ENCODE data around the gene TFRC.
"Not testable (repeated sequence)": the region's sequence is repeated elsewhere in the genome, so short reads cannot be mapped to it uniquely, and the experiment has no call there.

The TFRC gene

GRCh38 chr3:196048922-196049598 is 32.8 kb downstream of the TFRC start:
- DNase-seq (ENCODE audit: low read depth) = no peak

- DNase-seq (ENCODE audit: low read depth) = no peak
Measured at GRCh38 chr3:196047391-196048030, 34.4 kb downstream of the TFRC start.

DNA sequence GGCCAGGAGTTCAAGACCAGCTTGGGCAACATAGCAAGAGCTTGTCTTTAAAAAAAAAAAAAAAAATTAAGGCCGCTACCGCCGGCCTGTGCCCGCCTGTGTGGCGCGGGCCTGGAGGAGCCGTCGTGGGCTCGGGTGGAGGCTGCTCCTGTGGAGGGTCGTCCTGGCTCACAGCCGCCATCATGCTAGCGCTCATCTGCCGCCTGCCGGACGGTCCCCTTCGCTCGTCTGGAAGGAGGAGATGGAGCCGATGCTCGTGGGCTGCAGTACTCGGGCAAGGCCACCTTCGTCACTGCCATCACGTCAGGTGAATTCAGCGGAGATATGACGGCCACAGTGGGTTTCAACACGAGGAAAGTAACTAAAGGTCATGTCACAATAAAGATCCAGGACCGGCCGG is 37.4 kb downstream of the TFRC start:
- no peak for DNase-seq (ENCODE audit: low read depth)

- DNase-seq (ENCODE audit: low read depth) = no peak
Measured at GRCh38 chr3:196042673-196043072, 39.2 kb downstream of the TFRC start.

DNA sequence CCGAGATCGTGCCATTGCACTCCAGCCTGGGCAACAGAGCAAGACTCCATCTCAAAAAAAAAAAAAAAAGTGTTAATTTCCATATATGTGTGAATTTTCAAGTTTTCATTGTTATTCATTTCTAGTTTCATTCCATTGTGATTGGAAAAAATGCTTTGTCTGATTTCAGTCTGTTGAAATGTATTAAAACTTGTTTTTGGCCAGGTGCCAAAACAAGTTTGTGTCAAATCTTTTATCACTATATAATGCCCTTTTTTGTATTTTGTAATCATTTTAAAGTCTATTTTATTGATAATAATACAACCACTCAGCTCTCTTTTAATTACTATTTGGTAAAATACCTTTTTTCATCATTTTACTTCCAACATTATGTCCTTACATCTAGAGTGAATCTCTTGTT is 42.5 kb downstream of the TFRC start:
- DNase-seq (ENCODE audit: low read depth) = no peak

DNA sequence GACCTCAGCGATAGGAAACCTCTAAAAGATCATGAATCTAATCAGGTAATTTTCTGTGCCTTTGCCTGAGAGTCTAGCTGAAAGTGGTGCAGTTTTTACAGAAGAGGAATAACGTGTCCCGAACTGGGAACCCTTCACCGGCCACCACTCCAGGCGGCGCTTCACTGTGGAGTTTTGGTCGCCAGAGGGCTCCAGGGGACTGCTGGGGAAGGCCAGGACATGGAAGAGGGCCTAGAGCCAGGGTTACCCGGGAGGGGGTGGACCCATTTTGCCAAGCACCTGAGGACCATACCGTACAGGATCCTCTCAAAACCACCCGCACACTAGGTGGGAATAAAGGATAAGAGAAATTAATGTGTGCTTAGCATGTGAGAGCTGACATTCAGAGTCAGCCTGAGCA is 55.8 kb downstream of the TFRC start:
- not testable (repeated sequence) for DNase-seq (ENCODE audit: low read depth)

GRCh38 chr3:196024968-196025367 is 56.9 kb downstream of the TFRC start:
- DNase-seq (ENCODE audit: low read depth) = no peak

- DNase-seq (ENCODE audit: low read depth) = no peak
Measured at GRCh38 chr3:196023947-196024346, 57.9 kb downstream of the TFRC start.

DNA sequence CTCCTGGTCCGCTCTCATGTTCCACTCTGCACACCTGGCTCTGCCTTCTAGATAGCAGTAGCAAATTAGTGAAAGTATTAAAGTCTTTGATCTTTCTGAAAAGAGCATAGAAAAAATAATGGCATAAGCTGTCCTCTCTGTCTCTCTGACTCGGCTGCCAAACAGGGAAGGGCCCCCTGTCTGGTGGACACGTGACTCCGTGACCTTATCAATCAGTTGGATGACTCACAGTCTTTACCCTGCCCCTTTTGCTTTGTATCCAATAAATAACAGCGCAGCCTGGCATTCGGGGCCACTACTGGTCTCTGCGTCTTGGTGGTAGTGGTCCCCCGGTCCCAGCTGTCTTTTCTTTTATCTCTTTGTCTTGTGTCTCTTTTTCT is 59.4 kb downstream of the TFRC start:
- not testable (repeated sequence) for DNase-seq (ENCODE audit: low read depth)

- no peak for DNase-seq (ENCODE audit: low read depth)
Measured at GRCh38 chr3:196020373-196020772, 61.5 kb downstream of the TFRC start.

DNA sequence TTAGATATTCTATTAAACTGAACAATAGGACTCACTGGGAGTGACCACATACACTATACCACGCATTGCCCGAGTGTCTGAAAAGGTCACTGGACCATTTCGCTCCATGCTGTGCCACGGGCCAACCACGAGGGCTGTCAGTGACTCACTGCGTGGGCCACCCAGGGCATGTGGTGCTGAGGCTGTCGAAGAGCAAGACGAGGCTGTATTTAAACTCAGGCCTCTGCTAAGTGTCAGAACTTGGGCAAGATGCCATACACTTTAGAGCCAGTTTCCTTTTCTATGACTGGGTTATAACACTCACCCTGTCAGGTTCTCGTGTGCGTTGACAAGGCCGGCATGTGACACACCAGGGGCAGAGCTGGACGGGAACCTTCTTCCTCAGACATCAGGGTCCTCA is 62.3 kb downstream of the TFRC start:
- DNase-seq (ENCODE audit: low read depth) = not testable (repeated sequence)

GRCh38 chr3:196018159-196018558 is 63.7 kb downstream of the TFRC start:
- not testable (repeated sequence) for DNase-seq (ENCODE audit: low read depth)

DNA sequence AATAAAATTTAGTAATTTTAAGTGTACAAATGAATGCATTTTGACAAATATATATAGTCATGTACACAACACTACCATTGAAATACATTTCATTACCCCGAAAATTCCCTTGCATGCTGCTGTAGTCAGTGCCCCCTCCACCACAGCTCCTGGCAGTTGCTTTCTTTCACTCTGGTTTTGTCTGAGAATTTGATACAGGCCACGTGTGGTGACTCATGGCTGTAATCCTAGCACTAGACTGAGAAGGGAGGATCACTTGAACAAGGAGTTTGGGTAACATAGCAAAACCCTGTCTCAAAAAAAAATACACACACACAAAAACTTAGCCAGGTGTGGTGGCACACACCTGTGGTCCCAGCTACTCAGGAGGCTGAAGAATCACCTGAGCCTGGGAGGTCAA is 65.4 kb downstream of the TFRC start:
- DNase-seq (ENCODE audit: low read depth) = no peak

DNA sequence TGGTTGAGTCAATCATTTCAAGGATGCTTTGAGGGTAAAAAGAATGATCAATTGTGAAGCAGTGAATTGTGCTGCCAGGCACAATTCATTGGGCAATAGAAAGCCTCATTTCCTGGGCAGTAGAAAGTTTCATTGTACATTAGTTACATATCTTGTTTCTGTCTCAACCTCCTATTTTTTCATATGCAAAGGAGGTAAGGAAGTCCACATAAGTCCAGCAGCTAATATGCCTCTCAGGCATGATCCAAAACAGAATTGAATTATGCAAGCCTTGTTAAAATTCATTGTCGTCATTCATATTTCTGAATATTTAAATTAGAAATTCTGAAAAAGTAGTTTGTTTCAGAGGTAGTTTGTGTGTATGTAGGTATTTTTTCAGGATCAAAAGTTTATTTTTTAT is 65.8 kb downstream of the TFRC start:
- no peak for DNase-seq (ENCODE audit: low read depth)

DNA sequence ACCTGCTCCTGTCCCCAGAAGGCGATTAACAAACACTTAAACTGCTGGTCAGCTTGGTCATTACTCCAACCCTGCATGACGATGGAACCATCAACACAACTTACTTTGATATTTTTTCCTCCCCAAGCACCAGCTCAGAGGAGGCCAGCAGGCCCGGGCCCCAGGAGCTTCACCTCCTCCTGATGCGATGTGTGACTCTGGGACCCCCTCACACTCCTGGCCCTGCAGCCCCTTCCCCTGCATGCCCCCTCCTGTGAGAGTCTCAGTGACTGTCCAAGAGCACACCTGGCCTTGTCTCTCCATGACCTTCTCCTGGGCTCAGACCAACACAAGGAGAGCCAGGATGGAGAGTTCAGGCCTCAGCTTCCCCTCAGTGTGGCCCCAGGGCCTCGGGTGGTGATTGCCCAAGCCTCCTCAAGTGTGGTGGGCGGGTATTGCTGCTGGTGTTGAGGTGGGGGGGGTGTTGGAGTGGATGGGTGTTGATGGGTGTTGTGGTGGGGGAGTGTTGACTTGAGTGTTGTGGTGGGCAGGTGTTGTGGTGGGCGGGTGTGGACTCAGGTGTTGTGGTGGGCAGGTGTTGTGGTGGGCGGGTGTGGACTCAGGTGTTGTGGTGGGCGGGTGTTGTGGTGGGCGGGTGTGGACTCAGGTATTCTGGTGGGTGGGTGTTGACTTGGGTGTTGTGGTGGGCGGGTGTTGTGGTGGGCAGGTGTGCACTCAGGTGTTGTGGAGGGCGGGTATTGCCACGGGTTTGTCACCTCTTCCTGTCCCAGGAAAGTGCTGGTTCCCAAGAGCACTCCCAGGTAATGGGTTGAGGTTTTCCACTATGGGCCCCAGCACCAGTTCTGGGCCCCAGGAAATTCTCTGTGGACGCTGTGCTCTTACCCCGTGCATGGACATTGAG is 68.1 kb downstream of the TFRC start:
- DNase-seq (ENCODE audit: low read depth) = no peak

GRCh38 chr3:196012941-196013476 is 68.9 kb downstream of the TFRC start:
- DNase-seq (ENCODE audit: low read depth) = no peak

DNA sequence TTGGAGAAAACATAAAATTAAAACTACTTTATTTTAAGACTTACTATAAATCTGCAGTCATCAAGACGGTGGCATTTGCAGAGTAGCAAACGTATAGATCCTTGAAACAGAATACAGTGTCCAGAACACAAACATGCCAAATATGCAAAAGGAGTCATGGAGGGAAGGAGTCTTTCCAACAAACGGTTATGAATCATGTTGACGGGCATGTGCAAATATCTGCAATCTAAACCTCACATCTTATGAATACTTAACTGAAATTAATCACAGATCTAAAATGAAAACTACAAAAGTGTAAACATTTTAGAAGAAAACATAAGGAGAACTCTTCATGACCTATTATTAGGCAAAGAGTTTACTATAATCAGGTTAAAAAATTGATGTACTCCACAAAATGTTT is 69.4 kb downstream of the TFRC start:
- DNase-seq (ENCODE audit: low read depth) = no peak

DNA sequence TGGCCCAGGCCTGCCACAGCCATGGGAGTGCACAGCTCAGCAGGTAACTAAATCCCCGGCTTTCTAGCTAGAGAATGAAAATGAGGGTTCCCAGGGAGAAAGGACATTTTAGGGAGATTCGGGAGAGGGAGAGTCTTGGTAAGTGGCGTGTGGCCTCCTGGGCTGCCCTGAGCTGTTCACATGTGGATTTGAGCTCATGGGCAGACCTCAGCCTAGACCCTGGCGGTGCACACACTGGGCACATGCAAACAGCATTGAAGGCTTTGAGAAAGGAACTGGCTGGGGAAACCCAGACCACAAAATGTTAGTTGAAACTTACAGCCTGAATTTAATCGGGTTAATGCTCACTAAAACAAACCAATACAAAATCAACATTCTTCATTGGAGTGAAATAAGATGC is 72.4 kb downstream of the TFRC start:
- no peak for DNase-seq (ENCODE audit: low read depth)

- no peak for DNase-seq (ENCODE audit: low read depth)
Measured at GRCh38 chr3:196008929-196009328, 73.0 kb downstream of the TFRC start.

- no peak for DNase-seq (ENCODE audit: low read depth)
Measured at GRCh38 chr3:196008387-196008786, 73.5 kb downstream of the TFRC start.

GRCh38 chr3:196007744-196008335 is 74.0 kb downstream of the TFRC start:
- no peak for DNase-seq (ENCODE audit: low read depth)

DNA sequence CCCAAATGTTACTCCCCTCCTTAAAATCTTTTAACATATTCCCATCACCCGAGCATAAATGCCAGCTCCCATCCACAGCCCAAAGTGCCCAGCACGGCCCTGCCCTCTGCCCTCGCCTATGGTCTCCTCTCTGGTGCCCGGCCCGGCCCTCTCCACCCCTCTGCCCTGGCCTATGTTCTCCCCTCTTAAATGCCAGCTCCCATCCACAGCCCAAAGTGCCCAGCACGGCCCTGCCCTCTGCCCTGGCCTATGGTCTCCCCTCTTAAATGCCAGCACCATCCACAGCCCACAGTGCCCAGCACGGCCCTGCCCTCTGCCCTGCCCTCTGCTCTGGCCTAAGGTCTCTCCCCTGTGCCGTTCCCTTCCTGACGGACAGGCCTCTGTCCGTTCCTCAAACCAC is 76.6 kb downstream of the TFRC start:
- not testable (repeated sequence) for DNase-seq (ENCODE audit: low read depth)
